Kidney capillary endothelial cell (primary cell): ENCODE results near the gene DHDDS.
A peak's percentile ranks its signal among the peaks of the same experiment; 100 is the strongest.

Source experiments
- DNase-seq: peaks from one replicate; pipeline ENCODE4 v3.0.0-alpha.2; 2018; ENCODE audit warnings: low spot score

Gene DHDDS

GRCh38 chr1:26417111-26417759 is 14.9 kb upstream of the DHDDS start:
- peak; percentile 61 for DNase-seq

GRCh38 chr1:26418865-26419349 is 13.2 kb upstream of the DHDDS start:
- DNase-seq, result no peak

GRCh38 chr1:26419494-26419893 is 12.6 kb upstream of the DHDDS start:
- no peak for DNase-seq

GRCh38 chr1:26429721-26430120 is 2.4 kb upstream of the DHDDS start:
- no peak for DNase-seq

GRCh38 chr1:26432793-26433192 is 672 bp downstream of the DHDDS start:
- no peak for DNase-seq

- no peak for DNase-seq
These were observed 2.1 kb downstream of the DHDDS start for GRCh38 chr1:26434161-26434752.

GRCh38 chr1:26438041-26438440 is 5.9 kb downstream of the DHDDS start:
- DNase-seq, result no peak

GRCh38 chr1:26440259-26440658 is 8.1 kb downstream of the DHDDS start:
- no peak for DNase-seq

GRCh38 chr1:26449868-26450267 is 17.7 kb downstream of the DHDDS start:
- DNase-seq, result no peak

- DNase-seq, result no peak
These were observed 18.8 kb downstream of the DHDDS start for GRCh38 chr1:26450908-26451307.

- no peak for DNase-seq
These were observed 20.5 kb downstream of the DHDDS start for GRCh38 chr1:26452459-26453183.

- no peak for DNase-seq
These were observed 27.0 kb downstream of the DHDDS start for GRCh38 chr1:26459148-26459547.

GRCh38 chr1:26459573-26460031 is 27.5 kb downstream of the DHDDS start:
- DNase-seq, result no peak

- DNase-seq, result no peak
These were observed 36.8 kb downstream of the DHDDS start for GRCh38 chr1:26468911-26469310.

- DNase-seq, result no peak
These were observed 37.4 kb downstream of the DHDDS start for GRCh38 chr1:26469558-26469957.

GRCh38 chr1:26470878-26471497 is 38.9 kb downstream of the DHDDS start:
- no peak for DNase-seq

- peak; percentile 46 for DNase-seq
These were observed 39.6 kb downstream of the DHDDS start for GRCh38 chr1:26471498-26472319.

GRCh38 chr1:26472320-26472900 is 40.3 kb downstream of the DHDDS start, which contains the start of gene HMGN2:
Gene HMGN2, plus strand, starts transcription at chr1:26472440. Its CDS starts 173 bp downstream, at chr1:26472613.
- peak; percentile 65 for DNase-seq

- DNase-seq, result peak; percentile 84
These were observed 41.1 kb downstream of the DHDDS start for GRCh38 chr1:26472901-26473845.

- no peak for DNase-seq
These were observed 42.7 kb downstream of the DHDDS start for GRCh38 chr1:26474818-26475217.
